Measurements from ENCODE around the gene ESRRG. TPM values are rescaled to one million over a fixed set of nuclear protein-coding genes. Genes with fewer than 3 reads are reported as not detected.

ESRRG gene
- total and polyA plus RNA-seq, 2 of the 8 experiments (the other 6 are each of a cell fraction or from before 2014, with no cell fraction given), result 0.59 to 1.4 TPM

DNA sequence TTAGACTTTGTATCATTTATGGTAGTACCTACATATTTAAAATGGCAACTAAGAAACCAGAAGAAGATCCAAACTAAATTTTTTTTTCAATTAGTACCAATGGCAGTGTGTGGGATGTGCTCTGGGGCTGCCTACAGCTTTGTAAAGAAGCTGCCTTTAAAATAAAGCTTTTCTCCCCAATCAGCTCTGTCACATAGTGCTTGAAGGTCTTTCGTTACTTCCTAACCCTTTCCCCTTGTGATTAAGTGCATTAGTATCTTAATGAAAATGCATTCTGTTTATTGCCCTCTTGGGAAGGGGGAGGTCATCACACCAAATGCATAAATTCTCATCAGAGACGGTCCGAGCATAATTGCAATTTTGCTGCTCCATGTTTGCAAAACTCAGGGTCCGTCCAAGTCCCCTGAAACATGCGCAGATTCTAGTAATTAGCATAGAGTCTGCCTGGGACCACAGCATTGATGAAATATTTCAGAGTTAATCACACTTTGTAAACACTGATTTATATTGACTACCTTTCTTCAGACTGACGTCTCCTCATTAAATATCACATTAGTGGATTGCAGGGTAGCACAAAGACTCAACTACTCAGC is 71.3 kb downstream of the ESRRG start:
- Histone ChIP-seq H4K5ac (ENCODE audit: insufficient read length, low read depth, low read length) (no peak overlapping the region), H3K4me1 (replicated peaks in 1 of 4; ENCODE audit: control insufficient read depth in 3 of 4, insufficient read depth in 4 of 4, low read length in 3 of 4) (no peaks in the 10 kb centered on the region), H2BK5ac (ENCODE audit: low read depth, low read length) (no peak overlapping the region), H3K79me1 (ENCODE audit: low read depth, low read length) (no peaks in the 10 kb centered on the region), H3K4me3 (ENCODE audit: extremely low read depth in 1 of 4, insufficient read depth in 2 of 4, low read depth in 3 of 4, low read length in 4 of 4) (no peak overlapping the region), H4K91ac (replicated peaks; ENCODE audit: insufficient read length, low read length) (no peak overlapping the region), H4K20me1 (replicated peaks in 1 of 2; ENCODE audit: control insufficient read depth in 1 of 2, insufficient read depth in 2 of 2, low read length in 2 of 2) (no peaks in the 10 kb centered on the region), H3K4ac (replicated peaks; ENCODE audit: insufficient read length, low read depth, low read length) (no peak overlapping the region), H3K23me2 (ENCODE audit: low read depth, low read length) (no peaks in the 10 kb centered on the region), H3K9ac (replicated peaks in 1 of 4; ENCODE audit: extremely low read depth in 1 of 4, low read depth in 3 of 4, low read length in 3 of 4) (no peak overlapping the region), H3K4me2 (ENCODE audit: insufficient read depth in 1 of 2, low read depth in 2 of 2, low read length in 2 of 2) (no peak overlapping the region), H3K9me3 (ENCODE audit: insufficient read depth in 2 of 2, low read depth in 1 of 2, low read length in 1 of 2) (no peaks in the 10 kb centered on the region), H2BK15ac (ENCODE audit: low read length) (no peak overlapping the region), H3K79me2 (ENCODE audit: control insufficient read depth in 1 of 2, insufficient read depth in 2 of 2, low read length in 2 of 2) (no peaks in the 10 kb centered on the region), H2AK5ac (ENCODE audit: low read depth, low read length) (no peak overlapping the region), H3K27ac (ENCODE audit: low read depth, low read length) (no peak overlapping the region), H2BK20ac (ENCODE audit: low read length) (no peak overlapping the region), H2BK120ac (replicated peaks; ENCODE audit: low read depth, low read length) (no peak overlapping the region), H3K27me3 (replicated peaks in 1 of 4; ENCODE audit: control insufficient read depth in 3 of 4, extremely low read depth in 1 of 4, insufficient read depth in 3 of 4, low read length in 3 of 4) (no peaks in the 10 kb centered on the region), H2BK12ac (ENCODE audit: low read depth, low read length) (no peak overlapping the region), H4K8ac (ENCODE audit: extremely low read depth, insufficient read depth, low read length) (no peak overlapping the region), H3K56ac (replicated peaks; ENCODE audit: insufficient read length, low read depth, low read length) (no peak overlapping the region), H3K14ac (ENCODE audit: insufficient read length) (no peak overlapping the region), H3K18ac (ENCODE audit: extremely low read depth, low read length) (no peak overlapping the region), H2AFZ (ENCODE audit: low read length) (no peak overlapping the region), H3K36me3 (ENCODE audit: control insufficient read depth in 2 of 4, insufficient read depth in 4 of 4, low read length in 3 of 4) (no peaks in the 10 kb centered on the region), H3K23ac (ENCODE audit: insufficient read length) (no peak overlapping the region)
- WGBS, 2 experiments (ENCODE audit: extremely low coverage in 1 of 2, insufficient coverage in 1 of 2, insufficient read length in 1 of 2, insufficient replicate concordance in 2 of 2, low coverage in 1 of 2, low lambda C conversion rate in 2 of 2, missing lambda C conversion rate in 1 of 2), result 83% methylated on average over 6 of the region's 6 CpGs; no CpG with 5 or more reads in 1 of the 2 experiments
- DNase-seq (ENCODE audit: low read depth in 1 of 2, low spot score in 2 of 2) (no peak), FAIRE-seq (no peak)
- TF ChIP-seq, protein P1, sequence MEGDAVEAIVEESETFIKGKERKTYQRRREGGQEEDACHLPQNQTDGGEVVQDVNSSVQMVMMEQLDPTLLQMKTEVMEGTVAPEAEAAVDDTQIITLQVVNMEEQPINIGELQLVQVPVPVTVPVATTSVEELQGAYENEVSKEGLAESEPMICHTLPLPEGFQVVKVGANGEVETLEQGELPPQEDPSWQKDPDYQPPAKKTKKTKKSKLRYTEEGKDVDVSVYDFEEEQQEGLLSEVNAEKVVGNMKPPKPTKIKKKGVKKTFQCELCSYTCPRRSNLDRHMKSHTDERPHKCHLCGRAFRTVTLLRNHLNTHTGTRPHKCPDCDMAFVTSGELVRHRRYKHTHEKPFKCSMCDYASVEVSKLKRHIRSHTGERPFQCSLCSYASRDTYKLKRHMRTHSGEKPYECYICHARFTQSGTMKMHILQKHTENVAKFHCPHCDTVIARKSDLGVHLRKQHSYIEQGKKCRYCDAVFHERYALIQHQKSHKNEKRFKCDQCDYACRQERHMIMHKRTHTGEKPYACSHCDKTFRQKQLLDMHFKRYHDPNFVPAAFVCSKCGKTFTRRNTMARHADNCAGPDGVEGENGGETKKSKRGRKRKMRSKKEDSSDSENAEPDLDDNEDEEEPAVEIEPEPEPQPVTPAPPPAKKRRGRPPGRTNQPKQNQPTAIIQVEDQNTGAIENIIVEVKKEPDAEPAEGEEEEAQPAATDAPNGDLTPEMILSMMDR (IDR thresholded peaks at IDR 0.05; ENCODE audit: control extremely low read depth in 1 of 3, insufficient read depth in 1 of 3, low read depth in 1 of 3, low read length in 3 of 3), result no peak
- no peak for TF ChIP-seq SIX5 (IDR thresholded peaks at IDR 0.05; ENCODE audit: low read depth, low read length)
- TF ChIP-seq TEAD4 (IDR thresholded peaks at IDR 0.05; ENCODE audit: low read depth, low read length), result no peak
- TF ChIP-seq POLR2A (IDR thresholded peaks at IDR 0.05; ENCODE audit: control extremely low read depth in 1 of 2, low read depth in 2 of 2, low read length in 2 of 2), result no peak
- TF ChIP-seq TAF7 (optimal IDR thresholded peaks at IDR 0.05; ENCODE audit: borderline replicate concordance, low read depth, low read length), result no peak
- TF ChIP-seq EZH2 (IDR thresholded peaks at IDR 0.05; ENCODE audit: low read depth, low read length, severe bottlenecking), result no peak
- TF ChIP-seq, protein P2, sequence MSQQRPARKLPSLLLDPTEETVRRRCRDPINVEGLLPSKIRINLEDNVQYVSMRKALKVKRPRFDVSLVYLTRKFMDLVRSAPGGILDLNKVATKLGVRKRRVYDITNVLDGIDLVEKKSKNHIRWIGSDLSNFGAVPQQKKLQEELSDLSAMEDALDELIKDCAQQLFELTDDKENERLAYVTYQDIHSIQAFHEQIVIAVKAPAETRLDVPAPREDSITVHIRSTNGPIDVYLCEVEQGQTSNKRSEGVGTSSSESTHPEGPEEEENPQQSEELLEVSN (IDR thresholded peaks at IDR 0.05), result no peak
- POLR2A ChIA-PET (ENCODE audit: partially characterized antibody), result no interaction called here
- CTCF ChIA-PET (ENCODE audit: partially characterized antibody), result interaction anchor here (1.4 kb wide), 1 partner anchor 19 kb away, joined by 3 read pairs; no protein-coding TSS in a partner anchor

Data from H1 (cell line).